ENCODE data around the gene ARHGEF6.

The ARHGEF6 gene

GRCh38 chrX:136625246-136625645, 155.5 kb downstream of the ARHGEF6 start:
- Histone ChIP-seq H4K20me1 (ENCODE audit: low read depth, low read length) (no peaks in the 10 kb centered on the region), H3K79me2 (ENCODE audit: insufficient read depth, low read length) (no peaks in the 10 kb centered on the region), H3K4me2 (ENCODE audit: low read depth, low read length, poor library complexity, severe bottlenecking) (no peak overlapping the region), H3F3A (ENCODE audit: insufficient read depth) (no peaks in the 10 kb centered on the region), H3K9me3 (ENCODE audit: insufficient read depth, low read length) (no peaks in the 10 kb centered on the region), H3K9ac (ENCODE audit: low read length) (no peak overlapping the region), H3K27me3 (ENCODE audit: low read length) (no peaks in the 10 kb centered on the region), H2AFZ (ENCODE audit: low read depth, low read length, severe bottlenecking) (no peak overlapping the region), H3K4me3 (ENCODE audit: insufficient read depth, low read length, poor library complexity, severe bottlenecking) (no peak overlapping the region), H3K36me3 (ENCODE audit: low read length) (no peaks in the 10 kb centered on the region), H3K27ac (ENCODE audit: low read depth, low read length) (no peak overlapping the region), H3K9me2 (replicated peaks; ENCODE audit: insufficient read depth, low read length) (no peaks in the 10 kb centered on the region)
- no peak for TF ChIP-seq EZH2phosphoT487 (conservative IDR thresholded peaks at IDR 0.05; ENCODE audit: low read length)
- TF ChIP-seq CTCF (IDR thresholded peaks at IDR 0.05; ENCODE audit: insufficient read depth, low read length, poor library complexity, severe bottlenecking) = no peak

- Histone ChIP-seq H3K9me2 (replicated peaks; ENCODE audit: insufficient read depth, low read length) (no peaks in the 10 kb centered on the region), H3K4me3 (ENCODE audit: insufficient read depth, low read length, poor library complexity, severe bottlenecking) (no peak overlapping the region), H3K9me3 (ENCODE audit: insufficient read depth, low read length) (no peaks in the 10 kb centered on the region), H3F3A (ENCODE audit: insufficient read depth) (no peaks in the 10 kb centered on the region), H3K9ac (ENCODE audit: low read length) (no peak overlapping the region), H3K36me3 (ENCODE audit: low read length) (no peaks in the 10 kb centered on the region), H2AFZ (ENCODE audit: low read depth, low read length, severe bottlenecking) (no peak overlapping the region), H3K27me3 (ENCODE audit: low read length) (no peaks in the 10 kb centered on the region), H3K27ac (ENCODE audit: low read depth, low read length) (no peak overlapping the region), H4K20me1 (ENCODE audit: low read depth, low read length) (no peaks in the 10 kb centered on the region), H3K4me2 (ENCODE audit: low read depth, low read length, poor library complexity, severe bottlenecking) (no peak overlapping the region), H3K79me2 (ENCODE audit: insufficient read depth, low read length) (no peaks in the 10 kb centered on the region)
- no peak for TF ChIP-seq EZH2phosphoT487 (conservative IDR thresholded peaks at IDR 0.05; ENCODE audit: low read length)
- TF ChIP-seq CTCF (IDR thresholded peaks at IDR 0.05; ENCODE audit: insufficient read depth, low read length, poor library complexity, severe bottlenecking) = no peak
Observed at GRCh38 chrX:136623396-136623795, 157.3 kb downstream of the ARHGEF6 start.

DNA sequence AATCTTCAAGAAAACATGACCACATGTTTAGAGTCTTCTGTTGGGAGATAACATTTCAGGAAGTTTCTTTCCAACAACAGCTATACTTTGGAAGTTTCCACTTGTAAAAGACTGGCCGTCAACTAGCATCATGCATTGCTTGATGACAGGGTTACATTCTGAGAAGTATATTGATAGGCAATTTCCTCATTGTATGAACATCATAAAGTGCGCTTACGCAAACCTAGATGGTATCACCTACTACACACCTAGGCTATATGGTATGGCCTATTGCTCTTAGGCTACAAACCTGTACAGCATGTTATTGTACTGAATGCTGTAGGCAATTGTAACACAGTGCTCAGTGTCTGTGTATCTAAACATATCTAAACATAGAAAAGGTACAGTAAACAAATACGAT, 158.2 kb downstream of the ARHGEF6 start:
- Histone ChIP-seq H4K20me1 (ENCODE audit: low read depth, low read length) (no peaks in the 10 kb centered on the region), H2AFZ (ENCODE audit: low read depth, low read length, severe bottlenecking) (no peak overlapping the region), H3K4me2 (ENCODE audit: low read depth, low read length, poor library complexity, severe bottlenecking) (no peak overlapping the region), H3K36me3 (ENCODE audit: low read length) (no peaks in the 10 kb centered on the region), H3F3A (ENCODE audit: insufficient read depth) (no peaks in the 10 kb centered on the region), H3K79me2 (ENCODE audit: insufficient read depth, low read length) (no peaks in the 10 kb centered on the region), H3K27ac (ENCODE audit: low read depth, low read length) (no peak overlapping the region), H3K4me3 (ENCODE audit: insufficient read depth, low read length, poor library complexity, severe bottlenecking) (no peak overlapping the region), H3K27me3 (ENCODE audit: low read length) (no peaks in the 10 kb centered on the region), H3K9me2 (replicated peaks; ENCODE audit: insufficient read depth, low read length) (no peaks in the 10 kb centered on the region), H3K9me3 (ENCODE audit: insufficient read depth, low read length) (no peaks in the 10 kb centered on the region), H3K9ac (ENCODE audit: low read length) (no peak overlapping the region)
- TF ChIP-seq EZH2phosphoT487 (conservative IDR thresholded peaks at IDR 0.05; ENCODE audit: low read length) = no peak
- no peak for TF ChIP-seq CTCF (IDR thresholded peaks at IDR 0.05; ENCODE audit: insufficient read depth, low read length, poor library complexity, severe bottlenecking)
